ENCODE measurements around the gene LTBP1.

Gene LTBP1

DNA sequence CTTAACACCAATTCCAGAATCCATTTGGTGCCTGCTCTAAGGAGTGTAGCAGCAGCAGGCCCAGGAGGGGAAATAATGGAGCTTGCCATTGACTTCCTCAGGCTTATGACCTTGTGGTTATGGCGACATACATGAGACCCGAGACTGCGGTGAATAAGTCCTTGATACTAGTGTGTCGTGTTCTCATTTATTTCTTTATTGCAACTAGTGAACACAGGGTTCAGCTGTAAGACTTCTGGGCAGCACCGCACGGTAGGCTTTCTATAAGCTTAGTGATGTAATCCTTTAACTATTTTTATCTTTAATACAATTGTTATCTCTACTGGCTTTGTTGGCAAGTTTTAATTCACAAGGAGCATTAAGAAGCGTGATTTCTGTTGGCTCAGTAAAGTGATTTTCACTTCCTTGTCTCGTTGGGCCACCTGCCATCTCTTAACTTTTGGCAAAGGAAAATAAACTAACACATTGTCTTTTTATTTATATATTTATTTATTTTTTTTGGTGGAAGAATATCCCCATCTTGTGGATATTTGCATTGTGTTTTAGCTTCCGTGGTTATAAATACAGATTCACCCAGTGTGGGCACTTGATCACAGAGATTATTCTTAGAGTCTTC lies 139.8 kb downstream of the LTBP1 start:
- POLR2A ChIA-PET: interaction anchor here (1.0 kb wide), 1 partner anchor 22 kb away, joined by 3 read pairs; no protein-coding TSS in a partner anchor
- no peak for TF ChIP-seq CTCF (IDR thresholded peaks at IDR 0.05; ENCODE audit: insufficient read depth, low read length, missing control alignments)
- H3K4me3 ChIP-seq (ENCODE audit: low read depth, low read length): no peak overlapping the region
- no peak for DNase-seq (ENCODE audit: low read depth, low spot score)
- CTCF ChIA-PET: interaction anchor here (1.1 to 1.4 kb wide), 2 partner anchors 15 to 51 kb away, joined by 3 read pairs; no protein-coding TSS in a partner anchor

DNA sequence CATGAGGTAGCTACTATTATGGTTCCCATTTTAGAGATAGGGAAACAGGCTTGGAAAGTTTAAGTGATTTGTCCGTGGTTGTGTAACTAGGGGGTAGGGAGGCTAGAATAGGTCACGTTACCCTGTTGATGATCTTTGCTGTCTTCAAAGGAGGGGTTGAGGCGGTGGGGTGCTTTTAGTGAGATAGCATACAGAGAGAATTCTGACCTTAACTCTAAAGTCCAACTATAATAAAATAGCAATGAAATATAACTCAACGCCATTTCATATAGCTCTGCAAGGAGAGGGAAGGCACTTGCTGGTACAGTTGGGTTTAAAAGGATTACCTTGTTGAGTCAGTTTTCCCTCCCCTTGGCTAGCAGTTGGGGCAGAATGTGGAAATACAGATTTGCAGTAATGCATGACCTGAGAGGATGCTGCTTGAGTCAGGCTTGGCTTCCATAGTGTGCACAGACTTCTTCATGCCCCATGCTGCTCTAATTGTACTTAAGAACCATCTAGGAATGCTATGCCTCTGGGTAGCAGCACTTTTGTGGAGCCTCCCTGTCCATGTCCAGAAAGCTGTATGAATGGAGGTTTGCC lies 143.9 kb downstream of the LTBP1 start:
- no peak for DNase-seq (ENCODE audit: low read depth, low spot score)
- CTCF ChIA-PET: no interaction called here
- H3K4me3 ChIP-seq (ENCODE audit: low read depth, low read length): no peak overlapping the region
- POLR2A ChIA-PET: no interaction called here
- TF ChIP-seq CTCF (IDR thresholded peaks at IDR 0.05; ENCODE audit: insufficient read depth, low read length, missing control alignments): no peak

GRCh38 chr2:33091541-33092123 lies 144.9 kb downstream of the LTBP1 start:
- CTCF ChIA-PET: no interaction called here
- no peak overlapping the region for H3K4me3 ChIP-seq (ENCODE audit: low read depth, low read length)
- DNase-seq (ENCODE audit: low read depth, low spot score): no peak
- TF ChIP-seq CTCF (IDR thresholded peaks at IDR 0.05; ENCODE audit: insufficient read depth, low read length, missing control alignments): no peak
- POLR2A ChIA-PET: no interaction called here

- no peak overlapping the region for H3K4me3 ChIP-seq (ENCODE audit: low read depth, low read length)
- ChIA-PET POLR2A (no interaction called here), CTCF (no interaction called here)
- TF ChIP-seq CTCF (IDR thresholded peaks at IDR 0.05; ENCODE audit: insufficient read depth, low read length, missing control alignments): no peak
- DNase-seq (ENCODE audit: low read depth, low spot score): no peak
Observed at GRCh38 chr2:33093283-33093993, 146.7 kb downstream of the LTBP1 start.

DNA sequence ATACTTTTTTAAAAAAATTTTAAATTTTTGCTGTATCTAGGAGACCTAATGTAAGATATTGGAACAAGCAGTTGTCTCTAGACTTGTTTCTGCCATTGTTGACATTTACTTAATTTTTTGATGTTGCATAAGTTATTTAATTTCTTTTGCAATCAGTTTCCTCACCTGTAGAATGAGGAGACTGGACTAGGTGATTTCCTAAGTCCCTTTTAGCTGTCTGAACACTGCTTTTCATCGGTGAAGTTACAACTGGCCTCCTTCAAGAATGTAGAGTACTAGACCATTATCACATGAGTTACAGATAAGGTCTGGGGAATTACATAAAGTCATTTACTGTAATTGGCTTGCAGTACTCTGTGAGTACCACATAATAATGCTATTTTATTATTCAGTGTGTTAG lies 147.6 kb downstream of the LTBP1 start:
- DNase-seq (ENCODE audit: low read depth, low spot score): no peak
- TF ChIP-seq CTCF (IDR thresholded peaks at IDR 0.05; ENCODE audit: insufficient read depth, low read length, missing control alignments): no peak
- POLR2A ChIA-PET: no interaction called here
- CTCF ChIA-PET: interaction anchor here (0.8 kb wide), 1 partner anchor 36 kb away, joined by 3 read pairs; no protein-coding TSS in a partner anchor
- no peak overlapping the region for H3K4me3 ChIP-seq (ENCODE audit: low read depth, low read length)

DNA sequence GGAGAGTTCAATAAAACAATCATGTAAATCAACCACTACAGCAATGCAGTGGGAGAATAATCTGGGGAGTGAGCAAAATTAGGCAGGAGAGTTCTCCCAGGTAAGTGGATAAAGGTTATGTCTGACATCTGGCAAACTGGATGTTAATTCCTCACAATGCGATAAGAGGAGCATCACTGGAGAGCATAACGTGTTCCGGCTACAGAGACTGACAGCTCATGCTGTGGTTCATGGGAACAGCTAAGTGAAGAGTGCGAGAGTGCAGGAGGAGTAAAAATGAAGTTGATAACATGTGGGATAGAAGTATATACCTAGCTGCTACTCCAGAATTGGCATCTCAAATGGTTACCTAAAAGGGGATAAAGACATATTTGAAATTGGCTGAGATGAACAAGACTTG lies 153.2 kb downstream of the LTBP1 start:
- CTCF ChIA-PET: no interaction called here
- DNase-seq (ENCODE audit: low read depth, low spot score): no peak

More for the DNA sequence above, 153.2 kb downstream of the LTBP1 start:
- H3K4me3 ChIP-seq (ENCODE audit: low read depth, low read length): no peak overlapping the region
- TF ChIP-seq CTCF (IDR thresholded peaks at IDR 0.05; ENCODE audit: insufficient read depth, low read length, missing control alignments): no peak
- POLR2A ChIA-PET: no interaction called here
